Mammary epithelial cell (primary cell): ENCODE data around the gene GTF2F2.

ENCODE experiments used
- EZH2 ChIP-seq: IDR thresholded peaks from 2 replicates; pipeline ENCODE4 v1.6.1; 2012; ENCODE audit warnings: low read length, inconsistent platforms, borderline replicate concordance
- TF ChIP-seq, protein P1 (sequence below), 2 donors: IDR thresholded peaks in 1 of 2; conservative IDR thresholded peaks in 1 of 2; 2 replicates each; pipeline ENCODE4 v1.5.1; 2011 to 2012; ENCODE audit warnings: inconsistent platforms in 2 of 2, low read length in 2 of 2, mild to moderate bottlenecking in 2 of 2, control low read depth in 1 of 2, low read depth in 1 of 2; ENCODE audit not compliant: insufficient read depth in 1 of 2; ENCODE audit errors: extremely low read depth in 1 of 2

DNA sequence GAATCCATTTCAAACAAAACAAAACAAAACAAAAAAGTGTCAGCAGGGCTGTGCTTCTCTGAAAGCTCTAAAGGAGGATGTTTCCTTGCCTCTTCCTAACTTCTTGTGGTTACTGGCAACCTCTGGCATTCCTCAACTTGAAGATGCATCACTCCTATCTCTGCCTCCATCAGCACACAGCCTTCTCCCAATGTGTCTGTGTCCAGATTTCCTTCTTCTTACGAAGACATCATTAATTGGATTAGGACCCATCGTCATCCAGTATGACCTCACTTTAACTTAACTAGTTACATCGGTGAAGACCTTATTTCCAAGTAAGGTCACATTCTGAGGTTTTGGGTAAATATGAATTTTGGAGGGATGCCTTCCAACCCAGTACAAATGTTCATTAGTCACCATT, 33.8 kb upstream of the GTF2F2 start:
- TF ChIP-seq, protein P1, sequence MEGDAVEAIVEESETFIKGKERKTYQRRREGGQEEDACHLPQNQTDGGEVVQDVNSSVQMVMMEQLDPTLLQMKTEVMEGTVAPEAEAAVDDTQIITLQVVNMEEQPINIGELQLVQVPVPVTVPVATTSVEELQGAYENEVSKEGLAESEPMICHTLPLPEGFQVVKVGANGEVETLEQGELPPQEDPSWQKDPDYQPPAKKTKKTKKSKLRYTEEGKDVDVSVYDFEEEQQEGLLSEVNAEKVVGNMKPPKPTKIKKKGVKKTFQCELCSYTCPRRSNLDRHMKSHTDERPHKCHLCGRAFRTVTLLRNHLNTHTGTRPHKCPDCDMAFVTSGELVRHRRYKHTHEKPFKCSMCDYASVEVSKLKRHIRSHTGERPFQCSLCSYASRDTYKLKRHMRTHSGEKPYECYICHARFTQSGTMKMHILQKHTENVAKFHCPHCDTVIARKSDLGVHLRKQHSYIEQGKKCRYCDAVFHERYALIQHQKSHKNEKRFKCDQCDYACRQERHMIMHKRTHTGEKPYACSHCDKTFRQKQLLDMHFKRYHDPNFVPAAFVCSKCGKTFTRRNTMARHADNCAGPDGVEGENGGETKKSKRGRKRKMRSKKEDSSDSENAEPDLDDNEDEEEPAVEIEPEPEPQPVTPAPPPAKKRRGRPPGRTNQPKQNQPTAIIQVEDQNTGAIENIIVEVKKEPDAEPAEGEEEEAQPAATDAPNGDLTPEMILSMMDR (conservative IDR thresholded peaks at IDR 0.05 in 1 of 2, IDR thresholded peaks at IDR 0.05 in 1 of 2; ENCODE audit: extremely low read depth in 1 of 2, insufficient read depth in 1 of 2, low read depth in 1 of 2, low read length in 2 of 2), result no peak
- no peak for TF ChIP-seq EZH2
